Neural progenitor cell (in vitro differentiated cells): Measurements from ENCODE around the gene DCST2.

ENCODE experiments used
- CTCF ChIP-seq: fragments of 200-600 bp; sonication (generic); IDR thresholded peaks from 2 replicates; pipeline ENCODE4 v1.5.1; 2017; ENCODE audit warnings: antibody characterized with exemption, mild to moderate bottlenecking
- EZH2 ChIP-seq: fragments of 200-600 bp; sonication (generic); IDR thresholded peaks from 2 replicates; pipeline ENCODE4 v1.6.1; 2017; ENCODE audit warnings: antibody characterized with exemption, mild to moderate bottlenecking, moderate library complexity
- EZH2phosphoT487 ChIP-seq: fragments of 200-600 bp; sonication (generic); IDR thresholded peaks from 2 replicates; pipeline ENCODE4 v1.6.1; 2017; ENCODE audit warnings: antibody characterized with exemption

GRCh38 chr1:155017946-155018316, 15.7 kb downstream of the DCST2 start:
- no peak for TF ChIP-seq EZH2
- no peak for TF ChIP-seq CTCF
- no peak for TF ChIP-seq EZH2phosphoT487
